GM10248 (cell line): ENCODE results near the gene SMARCC1.
"Not testable (repeated sequence)": the region's sequence is repeated elsewhere in the genome, so short reads cannot be mapped to it uniquely, and the experiment has no call there.

Source experiments
- CTCF ChIA-PET: fragments of 300-600 bp; sonication (Branson Sonifier 250); formaldehyde crosslinking; extraction: SDS; loops from one replicate; lab custom pipeline; 2021; ENCODE audit warnings: antibody characterized with exemption; lab: Yijun Ruan, JAX
- POLR2A ChIA-PET: fragments of 350-650 bp; sonication (Branson Sonifier 250); formaldehyde crosslinking; extraction: SDS; loops from one replicate; lab custom pipeline; 2020; ENCODE audit warnings: antibody characterized with exemption; lab: Yijun Ruan, JAX
- DNase-seq: peaks from one replicate; pipeline ENCODE4 v3.0.0; 2012; ENCODE audit errors: extremely low spot score
- CTCF ChIP-seq: IDR thresholded peaks from 2 replicates; pipeline ENCODE4 v1.5.1; 2012; ENCODE audit warnings: mild to moderate bottlenecking, low read depth; ENCODE audit errors: extremely low read depth, missing control alignments, control extremely low read depth

SMARCC1 gene

GRCh38 chr3:47752716-47753115, 29.0 kb downstream of the SMARCC1 start:
- TF ChIP-seq CTCF, result no peak
- CTCF ChIA-PET, result interaction anchor here (0.6 to 1.5 kb wide), 2 partner anchors 17 to 29 kb away, joined by 3 read pairs; partner anchors contain the start of gene SMARCC1
- POLR2A ChIA-PET, result no interaction called here
- no peak for DNase-seq

GRCh38 chr3:47750811-47751354, 30.8 kb downstream of the SMARCC1 start:
- POLR2A ChIA-PET, DNase-seq, CTCF ChIA-PET: not testable (repeated sequence)

GRCh38 chr3:47747558-47747957, 34.1 kb downstream of the SMARCC1 start:
- ChIA-PET CTCF (interaction anchor here (1.4 kb wide), 1 partner anchor 226 kb away, joined by 5 read pairs; no protein-coding TSS in a partner anchor), POLR2A (no interaction called here)
- TF ChIP-seq CTCF, result no peak
- DNase-seq, result no peak

GRCh38 chr3:47746264-47746663, 35.4 kb downstream of the SMARCC1 start:
- no peak for DNase-seq
- CTCF ChIA-PET, result interaction anchor here (1.1 kb wide), 1 partner anchor 17 kb away, joined by 4 read pairs; no protein-coding TSS in a partner anchor
- TF ChIP-seq CTCF, result no peak
- POLR2A ChIA-PET, result no interaction called here

GRCh38 chr3:47743855-47744254, 37.8 kb downstream of the SMARCC1 start:
- ChIA-PET CTCF (interaction anchor here (1.0 kb wide), 1 partner anchor 18 kb away, joined by 3 read pairs; no protein-coding TSS in a partner anchor), POLR2A (no interaction called here)
- TF ChIP-seq CTCF, result no peak
- no peak for DNase-seq

GRCh38 chr3:47743352-47743751, 38.3 kb downstream of the SMARCC1 start:
- CTCF ChIA-PET, result interaction anchor here (1.1 kb wide), 1 partner anchor 14 kb away, joined by 4 read pairs; no protein-coding TSS in a partner anchor
- DNase-seq, POLR2A ChIA-PET: not testable (repeated sequence)

- no peak for TF ChIP-seq CTCF
- DNase-seq, result peak; percentile 24
- ChIA-PET POLR2A (no interaction called here), CTCF (interaction anchor here (1.1 to 1.5 kb wide), 3 partner anchors 10 to 16 kb away, joined by 3 to 4 read pairs (median 4); no protein-coding TSS in a partner anchor)
Observed at GRCh38 chr3:47741925-47742324, 39.8 kb downstream of the SMARCC1 start.
